Measurements from ENCODE around the gene ADNP.
"Not testable (repeated sequence)": the region's sequence is repeated elsewhere in the genome, so short reads cannot be mapped to it uniquely, and the experiment has no call there.

ADNP gene

GRCh38 chr20:50931306-50932015 lies at the start of gene ADNP:
Gene ADNP (minus strand): TSS chr20:50931437. CDS start chr20:50903996, 27,441 bp downstream.
- peak; percentile 94 for DNase-seq

GRCh38 chr20:50980071-50980681 lies 48.9 kb upstream of the ADNP start:
- DNase-seq: peak; percentile 64

GRCh38 chr20:50978533-50978932 lies 47.3 kb upstream of the ADNP start:
- not testable (repeated sequence) for DNase-seq

GRCh38 chr20:50977066-50978021 lies 46.1 kb upstream of the ADNP start:
- peak; percentile 13 for DNase-seq

- DNase-seq: no peak
Observed at GRCh38 chr20:50975701-50976330, 44.6 kb upstream of the ADNP start.

GRCh38 chr20:50969912-50970311 lies 38.7 kb upstream of the ADNP start:
- no peak for DNase-seq

- no peak for DNase-seq
Observed at GRCh38 chr20:50969435-50969834, 38.2 kb upstream of the ADNP start.

- no peak for DNase-seq
Observed at GRCh38 chr20:50968289-50968688, 37.1 kb upstream of the ADNP start.

GRCh38 chr20:50967586-50967985 lies 36.3 kb upstream of the ADNP start:
- DNase-seq: no peak

GRCh38 chr20:50959543-50960126 lies 28.4 kb upstream of the ADNP start:
- no peak for DNase-seq

GRCh38 chr20:50958615-50959542 lies 27.6 kb upstream of the ADNP start, which contains the start of gene MOCS3:
Gene MOCS3 (plus strand): TSS chr20:50958818. CDS start chr20:50958843, 25 bp downstream.
- peak; percentile 93 for DNase-seq

- peak; percentile 96 for DNase-seq
Observed at GRCh38 chr20:50957798-50958614, 26.8 kb upstream of the ADNP start, which contains the start of gene DPM1. Gene DPM1 (minus strand): TSS chr20:50958532. CDS start chr20:50958523, 9 bp downstream.

GRCh38 chr20:50957276-50957675 lies 26.0 kb upstream of the ADNP start:
- DNase-seq: no peak

GRCh38 chr20:50953821-50954220 lies 22.6 kb upstream of the ADNP start:
- DNase-seq: no peak

GRCh38 chr20:50953196-50953595 lies 22.0 kb upstream of the ADNP start:
- DNase-seq: no peak

- no peak for DNase-seq
Observed at GRCh38 chr20:50948132-50948785, 17.0 kb upstream of the ADNP start.

- DNase-seq: no peak
Observed at GRCh38 chr20:50943069-50943468, 11.8 kb upstream of the ADNP start.

GRCh38 chr20:50933589-50933988 lies 2.4 kb upstream of the ADNP start:
- DNase-seq: no peak

GRCh38 chr20:50932691-50933280 lies 1.5 kb upstream of the ADNP start:
- DNase-seq: no peak
